NCI-H446 (cell line): Measurements from ENCODE around the gene G0S2.

ENCODE experiments used
- DNase-seq, 2 experiments: peaks; one replicate each; lab custom pipeline; 2025; lab: John Stamatoyannopoulos, UW

The G0S2 gene

GRCh38 chr1:209720326-209720725 is 45.1 kb downstream of the G0S2 start:
- DNase-seq, result no peak

- DNase-seq, result no peak
Observed at GRCh38 chr1:209720826-209721225, 45.6 kb downstream of the G0S2 start.

- no peak for DNase-seq
Observed at GRCh38 chr1:209721323-209721722, 46.1 kb downstream of the G0S2 start.

GRCh38 chr1:209723265-209723664 is 48.1 kb downstream of the G0S2 start:
- no peak for DNase-seq

GRCh38 chr1:209723756-209724693 is 48.8 kb downstream of the G0S2 start:
- no peak for DNase-seq
